ENCODE results near the gene ARTN.

The ARTN gene

DNA sequence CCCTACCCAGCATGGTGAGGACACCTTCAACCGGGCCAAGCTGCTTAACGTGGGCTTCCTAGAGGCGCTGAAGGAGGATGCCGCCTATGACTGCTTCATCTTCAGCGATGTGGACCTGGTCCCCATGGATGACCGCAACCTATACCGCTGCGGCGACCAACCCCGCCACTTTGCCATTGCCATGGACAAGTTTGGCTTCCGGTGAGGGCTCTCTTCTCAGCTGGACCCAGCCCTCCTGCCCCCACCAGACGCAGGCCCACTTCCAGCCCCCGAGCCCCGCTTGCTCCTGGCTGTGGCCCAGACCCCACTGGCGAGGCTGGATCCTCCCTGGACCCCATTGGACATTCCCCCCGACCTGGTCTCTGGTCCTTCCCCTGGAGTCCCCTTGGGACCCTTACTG is 51.3 kb downstream of the ARTN start:
- FAIRE-seq: no peak
- no peak for DNase-seq (ENCODE audit: insufficient read length, low spot score)
- TF ChIP-seq POLR2A (IDR thresholded peaks at IDR 0.05; ENCODE audit: low read depth, low read length): no peak

DNA sequence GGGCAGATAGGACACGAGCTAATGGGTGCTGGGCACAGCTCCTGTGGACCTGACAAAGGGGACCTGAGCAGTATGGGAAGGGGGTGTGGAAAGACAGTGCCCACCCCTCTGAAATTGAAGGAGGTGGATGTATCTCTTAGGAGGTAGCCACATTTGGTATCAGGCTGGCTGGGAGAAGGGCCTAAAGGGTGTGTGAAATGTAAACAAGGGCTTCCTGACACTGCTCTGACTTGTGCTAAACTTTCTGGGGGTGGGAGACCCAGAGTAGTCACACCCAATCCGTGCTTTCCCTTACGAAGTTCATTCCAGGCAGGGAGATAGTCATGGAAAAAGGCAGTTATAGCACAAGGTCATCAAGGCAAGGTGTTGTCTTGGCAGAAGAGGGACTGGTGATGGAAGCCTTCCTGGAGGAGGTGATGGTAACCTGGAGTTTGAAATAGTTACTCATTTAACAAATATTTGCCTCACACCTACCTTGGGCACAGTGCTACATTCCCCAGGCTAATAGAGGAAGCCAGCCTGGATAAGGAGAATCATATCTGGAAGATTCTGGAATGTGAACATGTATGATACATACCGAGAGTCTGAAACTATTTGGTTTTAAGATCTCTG is 52.5 kb downstream of the ARTN start:
- FAIRE-seq (no peak), DNase-seq (ENCODE audit: insufficient read length, low spot score) (no peak)
- no peak for TF ChIP-seq POLR2A (IDR thresholded peaks at IDR 0.05; ENCODE audit: low read depth, low read length)

DNA sequence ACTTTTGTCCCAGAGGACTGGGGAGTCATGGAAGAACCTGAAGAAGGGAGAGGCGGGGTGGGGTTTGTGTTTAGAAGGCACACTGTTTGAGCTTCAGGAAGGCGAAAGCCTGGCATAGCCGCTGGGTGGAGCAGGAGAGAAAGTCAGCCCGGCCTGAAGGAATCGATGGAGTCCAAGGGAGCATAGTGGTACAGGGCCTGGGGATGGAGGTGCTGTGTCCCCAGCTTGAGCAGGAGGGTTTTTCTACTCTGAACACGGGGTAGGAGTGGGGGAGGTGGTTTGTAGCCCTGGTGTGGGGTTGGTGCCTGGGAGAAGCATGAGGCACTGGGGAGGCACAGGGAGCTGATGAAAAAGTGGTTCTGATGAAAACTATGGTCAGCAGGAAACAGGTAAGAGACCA is 53.1 kb downstream of the ARTN start:
- no peak for FAIRE-seq
- TF ChIP-seq POLR2A (IDR thresholded peaks at IDR 0.05; ENCODE audit: low read depth, low read length): no peak
- DNase-seq (ENCODE audit: insufficient read length, low spot score): no peak
